Activated naive CD4-positive, alpha-beta T cell treated with anti-CD3 and anti-CD28 coated beads, Interleukin-2, amount 10 ng/mL, durations not matched to agents 7 days and 5 days (primary cell): ENCODE data around the gene TRIM39.
"Not testable (repeated sequence)": the region's sequence is repeated elsewhere in the genome, so short reads cannot be mapped to it uniquely, and the experiment has no call there.

ENCODE experiments used
- CTCF ChIA-PET: fragments of 350-600 bp; sonication (Branson Sonifier 250); formaldehyde crosslinking; loops from one replicate; lab custom pipeline; 2021; ENCODE audit warnings: antibody characterized with exemption; lab: Charles Lee
- DNase-seq: peaks from one replicate; pipeline ENCODE4 v3.0.0-alpha.2; 2020
- H3K27ac Mint-ChIP-seq: one replicate; pipeline ENCODE4 v1.8.0; 2021; ENCODE audit warnings: mild to moderate bottlenecking, moderate library complexity, mixed read lengths
- H3K27me3 Mint-ChIP-seq: one replicate; pipeline ENCODE4 v1.8.0; 2021; ENCODE audit warnings: mild to moderate bottlenecking, mixed read lengths
- H3K36me3 Mint-ChIP-seq: one replicate; pipeline ENCODE4 v1.8.0; 2021; ENCODE audit warnings: mixed read lengths
- H3K4me1 Mint-ChIP-seq: one replicate; pipeline ENCODE4 v1.8.0; 2021; ENCODE audit warnings: mixed read lengths
- H3K4me3 Mint-ChIP-seq: one replicate; pipeline ENCODE4 v1.8.0; 2021; ENCODE audit warnings: mild to moderate bottlenecking, moderate library complexity, mixed read lengths
- H3K9me3 Mint-ChIP-seq: one replicate; pipeline ENCODE4 v1.8.0; 2021; ENCODE audit warnings: mixed read lengths

Gene TRIM39

DNA sequence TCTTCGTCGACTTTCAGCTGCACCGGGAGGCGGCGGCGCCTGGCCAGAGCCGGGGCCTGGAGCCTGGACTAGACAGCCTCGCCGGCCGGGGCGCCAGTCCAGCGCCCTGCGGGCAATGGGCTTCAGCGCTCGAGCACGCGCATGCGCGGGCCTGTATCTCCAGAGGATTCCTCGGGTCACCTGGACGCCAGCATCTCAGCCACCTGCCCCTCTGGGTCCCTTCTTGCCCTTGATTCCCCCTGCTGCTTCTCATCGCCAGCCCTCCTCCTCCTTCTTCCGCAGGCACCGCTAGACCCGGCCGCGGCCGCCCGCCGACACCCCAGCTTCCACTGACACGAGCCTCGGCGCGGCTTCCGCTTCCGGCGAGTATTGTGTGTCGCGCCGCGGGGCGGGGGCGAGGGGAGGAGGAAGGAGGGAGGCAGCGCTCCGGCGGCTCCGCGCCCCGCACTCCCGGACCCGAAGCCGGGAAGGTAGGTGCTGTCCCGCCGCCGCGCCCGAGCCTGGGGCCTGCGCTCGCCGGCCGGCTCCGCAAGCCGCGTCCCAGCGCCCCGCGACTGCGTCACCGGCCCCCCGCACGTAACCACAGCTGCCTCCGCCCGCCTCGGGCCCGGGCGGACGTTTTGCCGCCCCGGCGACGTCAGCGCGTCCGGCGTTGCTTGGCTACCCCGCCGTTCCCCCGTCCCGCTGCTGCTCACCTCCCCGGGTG is at the start of gene TRIM39:
TRIM39 (plus strand) TSS at position 402 of the 706 bp plus-strand sequence. CDS start 2,391 bp downstream, outside the sequence.
- no peaks in the 10 kb centered on the region for H3K27me3 Mint-ChIP-seq
- peak within 1 kb of the TSS; percentile 86 for H3K4me3 Mint-ChIP-seq
- peak within 1 kb of the TSS; percentile 99 for H3K27ac Mint-ChIP-seq
- CTCF ChIA-PET, result interaction anchor here (0.8 to 1.5 kb wide), 4 partner anchors 14 to 88 kb away, joined by 3 to 4 read pairs (median 4); no protein-coding TSS in a partner anchor
- peak; percentile 91 for DNase-seq
- peaks cover 57% of the 10 kb centered on the region for H3K4me1 Mint-ChIP-seq
- H3K36me3 Mint-ChIP-seq, result peaks cover 37% of the 10 kb centered on the region
- H3K9me3 Mint-ChIP-seq, result no peaks in the 10 kb centered on the region

DNA sequence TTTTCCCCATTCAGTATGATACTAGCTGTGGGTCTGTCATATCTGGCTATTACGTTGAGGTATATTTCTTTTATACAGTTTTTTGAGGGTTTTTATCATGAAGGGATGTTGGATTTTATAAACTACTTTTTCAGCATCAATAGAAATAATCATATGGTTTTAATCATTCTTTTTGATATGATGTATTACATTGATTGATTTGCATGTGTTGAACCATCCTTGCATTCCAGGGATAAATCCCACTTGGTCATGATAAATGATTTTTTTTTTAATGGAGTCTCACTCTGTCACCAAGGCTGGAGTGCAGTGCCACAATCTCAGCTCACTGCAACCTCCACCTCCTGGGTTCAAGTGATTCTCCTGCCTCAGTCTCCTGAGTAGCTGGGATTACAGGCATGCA is 45.7 kb upstream of the TRIM39 start:
- DNase-seq, H3K27ac Mint-ChIP-seq, H3K4me1 Mint-ChIP-seq, H3K4me3 Mint-ChIP-seq, CTCF ChIA-PET, H3K27me3 Mint-ChIP-seq: not testable (repeated sequence)
- Mint-ChIP-seq H3K36me3 (peaks cover 33% of the 10 kb centered on the region), H3K9me3 (peaks cover 71% of the 10 kb centered on the region)

DNA sequence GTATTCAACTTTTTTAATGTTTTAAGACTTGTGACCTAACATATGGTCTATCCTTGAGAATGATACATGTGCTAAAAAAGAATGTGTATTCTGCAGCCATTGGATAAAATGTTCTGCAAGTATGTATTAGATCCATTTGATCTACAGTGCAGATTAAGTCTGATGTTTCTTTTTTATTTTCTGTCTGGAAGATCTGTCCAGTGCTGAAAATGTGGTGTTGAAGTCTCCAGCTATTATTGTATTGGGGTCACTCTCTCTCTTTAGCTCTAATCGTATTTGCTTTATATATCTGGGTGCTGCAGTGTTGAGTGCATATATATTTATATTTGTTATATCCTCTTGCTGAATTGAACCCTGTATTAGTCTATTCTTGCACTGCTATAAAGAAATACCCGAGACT is 44.2 kb upstream of the TRIM39 start:
- no peak overlapping the region for H3K27ac Mint-ChIP-seq
- peaks cover 79% of the 10 kb centered on the region for H3K9me3 Mint-ChIP-seq
- peaks cover 33% of the 10 kb centered on the region for H3K36me3 Mint-ChIP-seq
- H3K4me3 Mint-ChIP-seq, result no peak overlapping the region
- peaks cover 5% of the 10 kb centered on the region for H3K27me3 Mint-ChIP-seq
- no peak for DNase-seq
- CTCF ChIA-PET, result no interaction called here
- no peaks in the 10 kb centered on the region for H3K4me1 Mint-ChIP-seq

- Mint-ChIP-seq H3K27me3 (no peaks in the 10 kb centered on the region), H3K36me3 (peaks cover 41% of the 10 kb centered on the region), H3K27ac (no peak overlapping the region), H3K4me1 (no peaks in the 10 kb centered on the region), H3K4me3 (no peak overlapping the region), H3K9me3 (peaks cover 79% of the 10 kb centered on the region)
- CTCF ChIA-PET, result interaction anchor here (1.4 kb wide), 1 partner anchor 17 kb away, joined by 3 read pairs; no protein-coding TSS in a partner anchor
- no peak for DNase-seq
Measured at GRCh38 chr6:30283761-30284160, 43.0 kb upstream of the TRIM39 start.

DNA sequence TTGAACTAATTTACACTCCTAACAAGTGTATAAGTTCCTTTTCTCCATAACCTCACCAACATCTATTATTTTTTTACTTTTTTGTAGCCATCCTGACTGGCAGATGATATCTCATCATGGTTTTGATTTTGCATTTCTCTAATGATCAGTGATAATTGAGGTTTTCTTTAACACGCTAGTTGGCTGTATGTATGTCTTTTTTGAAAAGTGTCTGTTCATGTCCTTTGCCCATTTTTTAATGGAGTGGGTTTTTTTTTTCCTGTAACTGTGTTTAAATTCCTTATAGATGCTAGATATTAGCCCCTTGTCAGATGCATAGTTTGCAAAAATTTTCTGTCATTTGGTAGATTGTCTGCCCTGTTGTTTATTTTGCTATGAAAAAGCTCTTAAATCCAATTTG is 39.6 kb upstream of the TRIM39 start:
- H3K9me3 Mint-ChIP-seq, result peaks cover 67% of the 10 kb centered on the region

GRCh38 chr6:30295837-30296236 is 30.9 kb upstream of the TRIM39 start:
- Mint-ChIP-seq H3K27ac (no peak overlapping the region), H3K27me3 (no peaks in the 10 kb centered on the region), H3K9me3 (peaks cover 12% of the 10 kb centered on the region), H3K4me3 (no peak overlapping the region), H3K36me3 (peaks cover 44% of the 10 kb centered on the region), H3K4me1 (no peaks in the 10 kb centered on the region)
- DNase-seq, result no peak
- CTCF ChIA-PET, result no interaction called here

More for the DNA sequence above, 39.6 kb upstream of the TRIM39 start:
- no peaks in the 10 kb centered on the region for H3K27me3 Mint-ChIP-seq
- no peak overlapping the region for H3K4me3 Mint-ChIP-seq
- H3K27ac Mint-ChIP-seq, result no peak overlapping the region
- CTCF ChIA-PET, result no interaction called here
- no peaks in the 10 kb centered on the region for H3K4me1 Mint-ChIP-seq
- peaks cover 60% of the 10 kb centered on the region for H3K36me3 Mint-ChIP-seq
- no peak for DNase-seq

- Mint-ChIP-seq H3K9me3 (peaks cover 20% of the 10 kb centered on the region), H3K27me3 (no peaks in the 10 kb centered on the region), H3K4me3 (no peak overlapping the region), H3K27ac (no peak overlapping the region), H3K36me3 (peaks cover 71% of the 10 kb centered on the region), H3K4me1 (peaks cover 13% of the 10 kb centered on the region)
- no peak for DNase-seq
- CTCF ChIA-PET, result no interaction called here
Measured at GRCh38 chr6:30304002-30304401, 22.7 kb upstream of the TRIM39 start.

GRCh38 chr6:30311101-30311500 is 15.6 kb upstream of the TRIM39 start:
- CTCF ChIA-PET, result no interaction called here
- Mint-ChIP-seq H3K4me1 (peaks cover 2% of the 10 kb centered on the region), H3K9me3 (no peaks in the 10 kb centered on the region), H3K36me3 (peaks cover 62% of the 10 kb centered on the region), H3K27me3 (no peaks in the 10 kb centered on the region), H3K4me3 (no peak overlapping the region), H3K27ac (no peak overlapping the region)
- no peak for DNase-seq

- CTCF ChIA-PET, result no interaction called here
- H3K36me3 Mint-ChIP-seq, result peaks cover 60% of the 10 kb centered on the region
Measured at GRCh38 chr6:30311671-30312070, 15.1 kb upstream of the TRIM39 start.

GRCh38 chr6:30312266-30312665 is 14.5 kb upstream of the TRIM39 start:
- Mint-ChIP-seq H3K4me1 (peaks cover 3% of the 10 kb centered on the region), H3K36me3 (peaks cover 57% of the 10 kb centered on the region), H3K9me3 (no peaks in the 10 kb centered on the region), H3K27ac (no peak overlapping the region), H3K4me3 (no peak overlapping the region), H3K27me3 (no peaks in the 10 kb centered on the region)
- no peak for DNase-seq
- CTCF ChIA-PET, result no interaction called here

More at GRCh38 chr6:30311671-30312070, 15.1 kb upstream of the TRIM39 start:
- no peaks in the 10 kb centered on the region for H3K27me3 Mint-ChIP-seq
- no peak overlapping the region for H3K27ac Mint-ChIP-seq
- no peak overlapping the region for H3K4me3 Mint-ChIP-seq
- no peak for DNase-seq
- H3K4me1 Mint-ChIP-seq, result peaks cover 2% of the 10 kb centered on the region
- H3K9me3 Mint-ChIP-seq, result no peaks in the 10 kb centered on the region

DNA sequence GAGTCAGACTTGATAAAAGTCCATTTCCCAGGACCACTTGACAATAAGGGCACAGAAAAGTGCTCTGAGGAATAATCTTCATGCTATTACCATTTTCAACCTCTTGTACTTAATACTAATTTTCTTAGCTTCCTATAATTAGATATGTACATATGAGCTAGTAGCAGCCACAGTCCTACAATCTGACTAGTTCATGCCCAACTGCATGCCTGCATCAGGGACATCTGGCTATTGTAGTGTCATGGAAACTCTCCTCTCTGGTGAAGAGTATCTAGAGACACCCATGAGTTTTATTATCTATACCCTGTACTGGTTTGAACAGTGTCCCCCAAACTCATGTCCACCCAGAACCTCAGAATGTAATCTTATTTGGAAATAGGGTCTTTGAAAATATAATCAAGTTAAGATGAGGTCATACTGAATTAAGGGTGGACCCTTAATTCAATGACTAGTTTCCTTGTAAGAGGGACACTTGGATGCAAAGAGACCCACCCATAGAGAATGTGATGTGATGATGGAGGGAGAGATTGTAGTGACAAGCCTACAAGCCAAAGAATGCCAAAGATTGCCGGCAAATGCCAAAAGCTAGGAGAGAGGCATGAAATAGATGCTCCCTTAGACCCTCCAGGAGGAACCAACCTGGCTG is 13.9 kb upstream of the TRIM39 start:
- no peak for DNase-seq
- Mint-ChIP-seq H3K4me3 (no peak overlapping the region), H3K9me3 (no peaks in the 10 kb centered on the region), H3K4me1 (peaks cover 8% of the 10 kb centered on the region), H3K27me3 (no peaks in the 10 kb centered on the region), H3K36me3 (peaks cover 61% of the 10 kb centered on the region), H3K27ac (no peak overlapping the region)
- CTCF ChIA-PET, result no interaction called here

DNA sequence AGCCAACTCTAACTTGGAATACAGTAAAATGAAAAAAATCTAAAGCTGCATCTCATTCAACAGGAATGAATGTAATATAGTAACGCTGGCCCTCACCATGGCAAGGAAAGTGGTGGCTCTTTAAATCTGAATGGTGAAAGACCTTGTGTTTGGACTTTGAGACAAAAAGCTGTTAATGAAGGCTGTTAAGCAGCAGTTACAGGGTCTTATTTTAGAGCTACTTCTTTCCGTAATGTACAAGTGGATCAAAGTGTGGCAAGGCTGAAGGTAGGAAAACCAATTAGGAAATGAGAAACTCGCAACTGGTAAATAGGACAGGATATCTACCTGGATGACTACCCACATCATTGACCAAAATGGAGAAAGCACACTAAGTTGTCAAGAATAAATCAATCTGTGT is 11.6 kb upstream of the TRIM39 start:
- CTCF ChIA-PET, result no interaction called here
- Mint-ChIP-seq H3K27me3 (no peaks in the 10 kb centered on the region), H3K27ac (no peak overlapping the region), H3K9me3 (no peaks in the 10 kb centered on the region), H3K4me1 (peaks cover 27% of the 10 kb centered on the region), H3K4me3 (no peak overlapping the region), H3K36me3 (peaks cover 59% of the 10 kb centered on the region)
- no peak for DNase-seq

GRCh38 chr6:30317913-30318589 is 8.7 kb upstream of the TRIM39 start:
- Mint-ChIP-seq H3K4me3 (no peak overlapping the region), H3K27me3 (no peaks in the 10 kb centered on the region), H3K9me3 (no peaks in the 10 kb centered on the region), H3K4me1 (peaks cover 48% of the 10 kb centered on the region), H3K27ac (peak overlapping the region; percentile 50), H3K36me3 (peaks cover 62% of the 10 kb centered on the region)
- no peak for DNase-seq
- CTCF ChIA-PET, result interaction anchor here (1.2 kb wide), 1 partner anchor 186 kb away, joined by 4 read pairs; no protein-coding TSS in a partner anchor

GRCh38 chr6:30319146-30319835 is 7.4 kb upstream of the TRIM39 start:
- Mint-ChIP-seq H3K9me3 (no peaks in the 10 kb centered on the region), H3K4me3 (no peak overlapping the region), H3K4me1 (peaks cover 58% of the 10 kb centered on the region), H3K27ac (no peak overlapping the region), H3K36me3 (peaks cover 54% of the 10 kb centered on the region), H3K27me3 (no peaks in the 10 kb centered on the region)
- DNase-seq, result no peak
- CTCF ChIA-PET, result no interaction called here
